ENCODE measurements around the gene RICTOR. TPM values are rescaled to one million over a fixed set of nuclear protein-coding genes. Genes with fewer than 3 reads are reported as not detected.

Gene RICTOR
- total RNA-seq, 2 experiments from 2014 or later, result 27.7 to 27.8 TPM

DNA sequence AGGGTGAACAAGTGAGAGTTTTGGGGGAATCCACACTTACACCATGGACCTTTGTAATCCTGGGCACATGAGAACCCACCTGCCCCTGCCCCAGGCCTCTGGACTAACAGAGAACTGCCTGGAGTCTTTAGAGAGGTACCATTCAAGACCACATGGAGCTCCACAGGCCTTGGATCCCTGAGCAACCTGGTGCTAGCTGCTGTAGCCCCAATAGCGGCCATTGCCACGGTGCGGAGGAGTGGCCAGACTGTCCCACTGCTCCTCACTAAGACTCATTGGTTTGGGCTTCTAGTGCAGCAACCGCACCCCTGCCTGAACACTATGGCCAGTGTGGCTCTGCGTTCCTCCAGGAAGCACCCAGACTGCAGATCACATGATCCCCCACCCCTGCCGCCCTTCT, 182.6 kb downstream of the RICTOR start:
- Mint-ChIP-seq H3K9me3 (peaks cover 22% of the 10 kb centered on the region), H3K4me3 (no peak overlapping the region), H3K4me1 (ENCODE audit: low read depth) (no peaks in the 10 kb centered on the region), H3K27me3 (peaks cover 26% of the 10 kb centered on the region), H3K27ac (no peak overlapping the region), H3K36me3 (no peaks in the 10 kb centered on the region)
- intact Hi-C loops (cut with micrococcal nuclease), result no loop called here
- ChIA-PET CTCF (no interaction called here), POLR2A (no interaction called here)
- no peak for DNase-seq

- Mint-ChIP-seq H3K27me3 (peaks cover 33% of the 10 kb centered on the region), H3K27ac (no peak overlapping the region), H3K36me3 (no peaks in the 10 kb centered on the region), H3K9me3 (peaks cover 11% of the 10 kb centered on the region), H3K4me1 (ENCODE audit: low read depth) (no peaks in the 10 kb centered on the region), H3K4me3 (no peak overlapping the region)
- CTCF ChIA-PET, result no interaction called here
- POLR2A ChIA-PET, result no interaction called here
- intact Hi-C loops (cut with micrococcal nuclease), result no loop called here
- DNase-seq, result no peak
Measured at GRCh38 chr5:38889424-38889823, 184.8 kb downstream of the RICTOR start.

DNA sequence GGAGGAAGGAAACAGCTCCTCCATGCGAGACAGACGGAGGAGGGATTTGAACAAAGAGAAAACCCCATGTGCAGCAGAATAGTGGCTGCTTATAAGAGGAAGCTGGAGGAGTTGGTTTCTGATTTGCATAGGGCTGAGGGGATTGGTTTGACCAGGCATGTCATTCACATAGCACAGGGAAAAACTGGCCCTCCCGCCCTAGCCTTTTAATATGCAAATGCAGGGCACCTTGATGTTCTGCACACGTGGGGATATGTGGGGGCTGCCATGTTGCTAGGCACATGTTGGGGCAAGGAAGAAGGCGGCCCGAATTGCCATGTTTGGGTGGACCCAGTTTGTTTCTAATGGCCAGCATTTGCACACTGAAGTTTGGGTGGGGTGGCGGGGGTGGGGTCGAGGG, 186.2 kb downstream of the RICTOR start:
- ChIA-PET CTCF (no interaction called here), POLR2A (no interaction called here)
- Mint-ChIP-seq H3K36me3 (no peaks in the 10 kb centered on the region), H3K27me3 (peaks cover 31% of the 10 kb centered on the region), H3K9me3 (peaks cover 1% of the 10 kb centered on the region), H3K27ac (no peak overlapping the region), H3K4me3 (no peak overlapping the region), H3K4me1 (ENCODE audit: low read depth) (no peaks in the 10 kb centered on the region)
- intact Hi-C loops (cut with micrococcal nuclease), result no loop called here
- no peak for DNase-seq

Other genes with a start within 250 kb of the RICTOR start
- under 1 TPM in 1 of 2 experiments, not detected in 1; 0.10 TPM for gene OSMR, start 228.4 kb downstream of the RICTOR start, total RNA-seq
- gene FYB1, start 145.2 kb upstream of the RICTOR start, total RNA-seq, result 100 to 1,000 TPM; 105 to 106 TPM